ENCODE results near the gene TEX12. TPM values are rescaled to one million over a fixed set of nuclear protein-coding genes. Genes with fewer than 3 reads are reported as not detected.

TEX12 gene
- total and polyA plus RNA-seq, 2 of the 4 experiments (the other 2 are of a cell fraction): 0.12 TPM; not detected in 1

DNA sequence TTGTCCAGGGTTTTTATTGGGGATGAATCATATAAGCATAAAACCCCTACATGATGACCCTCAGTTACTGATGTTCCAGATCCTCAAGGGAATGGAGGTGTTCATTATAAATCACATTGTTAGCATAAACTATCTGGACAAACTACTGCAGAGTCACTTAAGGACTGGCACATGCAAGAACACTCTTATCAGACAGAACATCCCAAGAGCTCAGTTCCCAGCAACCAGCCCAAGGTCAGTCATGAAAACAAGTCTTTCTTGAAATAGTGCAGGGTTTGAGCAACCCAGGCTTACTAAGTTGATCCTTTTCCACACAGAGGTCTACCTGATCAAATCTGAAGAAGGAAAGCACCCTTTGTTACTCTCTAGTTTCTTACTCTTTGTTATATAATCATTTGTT is 45.5 kb downstream of the TEX12 start:
- CTCF ChIA-PET: interaction anchor here (1.4 kb wide), 2 partner anchors 67 to 99 kb away, joined by 4 to 5 read pairs; no protein-coding TSS in a partner anchor
- Histone ChIP-seq H4K20me1 (ENCODE audit: insufficient read depth, low read length) (no peaks in the 10 kb centered on the region), H3K23ac (ENCODE audit: low read depth, low read length) (no peak overlapping the region), H2BK15ac (ENCODE audit: low read depth, low read length) (0 out of 3 replicates have a peak overlapping the region, but pooled peaks have one; percentile 15), H2BK5ac (ENCODE audit: low read depth, low read length, poor library complexity, severe bottlenecking) (no peak overlapping the region), H3K4me3 (ENCODE audit: insufficient read depth, low read depth, low read length) (no peak overlapping the region), H3K27ac (ENCODE audit: insufficient read depth, low read length) (no peak overlapping the region), H3K18ac (ENCODE audit: low read depth, low read length) (peak overlapping the region; percentile 69), H2BK120ac (ENCODE audit: low read depth, low read length) (no peak overlapping the region; the same call in 1 of the 2 replicates), H2AFZ (replicated peaks; ENCODE audit: low read length, poor library complexity) (no peak overlapping the region), H3K14ac (replicated peaks; ENCODE audit: low read depth, low read length) (no peak overlapping the region), H4K91ac (ENCODE audit: insufficient read depth, low read depth, low read length) (peak overlapping the region; percentile 5; the same call in 1 of the 2 replicates), H3K9me3 (ENCODE audit: control insufficient read depth, insufficient read depth, low read length) (no peaks in the 10 kb centered on the region), H2BK20ac (ENCODE audit: low read depth, low read length) (no peak overlapping the region; the same call in 1 of the 2 replicates), H3K79me1 (ENCODE audit: low read depth in 1 of 2, low read length in 2 of 2) (no peaks in the 10 kb centered on the region), H3K4me2 (ENCODE audit: low read depth, low read length) (no peak overlapping the region), H2AK5ac (ENCODE audit: low read depth, low read length) (peak overlapping the region; percentile 42; the same call in 1 of the 2 replicates), H3K27me3 (ENCODE audit: control insufficient read depth, insufficient read depth, low read length) (no peaks in the 10 kb centered on the region), H3K4me1 (ENCODE audit: control insufficient read depth, insufficient read depth, low read length) (peaks cover 18% of the 10 kb centered on the region), H2AK9ac (replicated peaks; ENCODE audit: low read depth, low read length, poor library complexity) (no peak overlapping the region), H3K36me3 (ENCODE audit: control insufficient read depth, insufficient read depth, low read length) (no peaks in the 10 kb centered on the region), H3K9me1 (ENCODE audit: insufficient read depth, low read length) (peaks cover 9% of the 10 kb centered on the region), H3K4ac (ENCODE audit: low read depth, low read length) (0 out of 2 replicates have a peak overlapping the region, but pooled peaks have one; percentile 2), H4K5ac (ENCODE audit: low read depth, low read length) (peak overlapping the region; percentile 73; the same call in 1 of the 2 replicates), H3K56ac (ENCODE audit: extremely low read depth, insufficient read depth, low read length) (no peak overlapping the region), H3K9ac (ENCODE audit: low read depth, low read length) (no peak overlapping the region), H4K8ac (ENCODE audit: low read depth in 2 of 2, low read length in 2 of 2) (0 out of 4 replicates have a peak overlapping the region, but pooled peaks of 1 of the 2 experiments have one; percentile 2)
- in situ Hi-C loops (cut with MboI; ENCODE audit: low sequenced_read_pairs): loop anchor here (25.0 kb wide), 1 partner anchor 1325 kb away; no protein-coding TSS in a partner anchor
- dilution Hi-C loops (cut with HindIII; ENCODE audit: low sequenced_read_pairs, unreplicated experiment): no loop called here
- intact Hi-C loops (cut with micrococcal nuclease): loop anchor here (5.0 to 10.0 kb wide), 3 partner anchors 35 to 1522 kb away; partner anchors contain the start of gene BCO2
- ATAC-seq (ENCODE audit: low read depth) (no peak), DNase-seq (no peak)
- BruUV-seq (replicated peaks): no TSS peak
- POLR2A ChIA-PET (ENCODE audit: unreplicated experiment): no interaction called here
- no peak for TF ChIP-seq CHD1 (IDR thresholded peaks at IDR 0.05; ENCODE audit: low read depth, low read length)
- TF ChIP-seq RAD21 (IDR thresholded peaks at IDR 0.05; ENCODE audit: low read length): no peak
- no peak for TF ChIP-seq CEBPB (IDR thresholded peaks at IDR 0.05; ENCODE audit: low read depth, low read length)

All from IMR-90 (cell line).